ENCODE data around the gene LLPH.

LLPH gene

GRCh38 chr12:66090157-66090556 is 40.4 kb downstream of the LLPH start:
- no peak for DNase-seq (ENCODE audit: low spot score)

GRCh38 chr12:66087365-66087943 is 43.1 kb downstream of the LLPH start:
- peak; percentile 47 for DNase-seq (ENCODE audit: low spot score)

GRCh38 chr12:66085998-66086397 is 44.6 kb downstream of the LLPH start:
- DNase-seq (ENCODE audit: low spot score) = no peak

- no peak for DNase-seq (ENCODE audit: low spot score)
These were observed 45.3 kb downstream of the LLPH start for GRCh38 chr12:66085213-66085612.

GRCh38 chr12:66083766-66084165 is 46.8 kb downstream of the LLPH start:
- no peak for DNase-seq (ENCODE audit: low spot score)

- DNase-seq (ENCODE audit: low spot score) = no peak
These were observed 47.8 kb downstream of the LLPH start for GRCh38 chr12:66082744-66083143.

- no peak for DNase-seq (ENCODE audit: low spot score)
These were observed 49.8 kb downstream of the LLPH start for GRCh38 chr12:66080791-66081190.

- no peak for DNase-seq (ENCODE audit: low spot score)
These were observed 53.0 kb downstream of the LLPH start for GRCh38 chr12:66077542-66077941.

GRCh38 chr12:66074561-66074960 is 56.0 kb downstream of the LLPH start:
- no peak for DNase-seq (ENCODE audit: low spot score)

- DNase-seq (ENCODE audit: low spot score) = no peak
These were observed 58.0 kb downstream of the LLPH start for GRCh38 chr12:66072566-66072965.

GRCh38 chr12:66072135-66072534 is 58.4 kb downstream of the LLPH start:
- DNase-seq (ENCODE audit: low spot score) = no peak

- no peak for DNase-seq (ENCODE audit: low spot score)
These were observed 59.0 kb downstream of the LLPH start for GRCh38 chr12:66071549-66071948.

- DNase-seq (ENCODE audit: low spot score) = no peak
These were observed 60.0 kb downstream of the LLPH start for GRCh38 chr12:66070378-66071120.

GRCh38 chr12:66066929-66067523 is 63.5 kb downstream of the LLPH start:
- DNase-seq (ENCODE audit: low spot score) = no peak
